CD14-positive monocyte (primary cell): ENCODE measurements around the gene HMBS. TPM values are rescaled to one million over a fixed set of nuclear protein-coding genes. Genes with fewer than 3 reads are reported as not detected.

Source experiments
- DNase-seq, 3 donors: peaks; one replicate each; pipeline ENCODE4 v3.0.0-alpha.2; 2011 to 2022
- H2AFZ ChIP-seq: 2 replicates; pipeline ENCODE4 v1.6.0; 2012; ENCODE audit warnings: mild to moderate bottlenecking, low read depth, low read length, inconsistent platforms; ENCODE audit not compliant: insufficient read depth, poor library complexity, severe bottlenecking
- H3K27ac ChIP-seq, 2 donors: 1 replicate in 1 of 2; 2 replicates in 1 of 2; pipeline ENCODE4 v1.5.1; 2012 to 2013; ENCODE audit warnings: low read length in 2 of 2, control low read depth in 1 of 2, inconsistent platforms in 1 of 2, low read depth in 1 of 2, mild to moderate bottlenecking in 1 of 2
- H3K27me3 ChIP-seq, 2 donors: one replicate each; pipeline versions ENCODE4 v1.6.0 to v1.6.1; 2011 to 2013; ENCODE audit warnings: low read length in 2 of 2; ENCODE audit not compliant: control insufficient read depth in 2 of 2, insufficient read depth in 2 of 2
- H3K36me3 ChIP-seq, 2 donors: replicated peaks in 1 of 2; 1 replicate in 1 of 2; 2 replicates in 1 of 2; pipeline versions ENCODE4 v1.5.1 to v1.6.1; 2012 to 2013; ENCODE audit warnings: low read length in 2 of 2, control low read depth in 1 of 2, inconsistent platforms in 1 of 2, mild to moderate bottlenecking in 1 of 2; ENCODE audit not compliant: insufficient read depth in 2 of 2, control insufficient read depth in 1 of 2
- H3K4me1 ChIP-seq, 2 donors: 1 replicate in 1 of 2; 2 replicates in 1 of 2; pipeline versions ENCODE4 v1.5.1 to v1.6.1; 2012 to 2013; ENCODE audit warnings: low read length in 2 of 2, control low read depth in 1 of 2, inconsistent platforms in 1 of 2, mild to moderate bottlenecking in 1 of 2, moderate library complexity in 1 of 2; ENCODE audit not compliant: insufficient read depth in 2 of 2, control insufficient read depth in 1 of 2
- H3K4me2 ChIP-seq: replicated peaks from 2 replicates; pipeline ENCODE3; 2012; ENCODE audit warnings: low read length, moderate library complexity, mild to moderate bottlenecking; ENCODE audit not compliant: poor library complexity, severe bottlenecking; ENCODE audit errors: extremely low read depth
- H3K4me3 ChIP-seq, 3 experiments: fragments of 200-600 bp in 1 of 3; sonication (generic) in 1 of 3; replicated peaks in 1 of 3; 1 replicate in 2 of 3; 2 replicates in 1 of 3; pipeline ENCODE4 v1.5.1; 2011 to 2013; ENCODE audit warnings: low read length in 3 of 3, mild to moderate bottlenecking in 3 of 3, control low read depth in 2 of 3, low read depth in 2 of 3, inconsistent platforms in 1 of 3, moderate library complexity in 1 of 3
- H3K79me2 ChIP-seq: 2 replicates; pipeline ENCODE4 v1.6.0; 2012; ENCODE audit warnings: mild to moderate bottlenecking, control low read depth, inconsistent platforms, low read length, moderate library complexity; ENCODE audit not compliant: insufficient read depth
- H3K9ac ChIP-seq: 2 replicates; pipeline ENCODE4 v1.6.0; 2017; ENCODE audit warnings: low read length, mild to moderate bottlenecking; ENCODE audit not compliant: insufficient read depth, poor library complexity, severe bottlenecking
- H3K9me3 ChIP-seq, 2 donors: replicated peaks in 1 of 2; 1 replicate in 1 of 2; 2 replicates in 1 of 2; pipeline versions ENCODE4 v1.5.1 to v1.6.1; 2012 to 2013; ENCODE audit warnings: low read length in 2 of 2, control low read depth in 1 of 2; ENCODE audit not compliant: control insufficient read depth in 1 of 2, insufficient read depth in 1 of 2
- H4K20me1 ChIP-seq: 2 replicates; pipeline ENCODE4 v1.6.0; 2012; ENCODE audit warnings: mild to moderate bottlenecking, low read length, control low read depth, moderate library complexity; ENCODE audit not compliant: insufficient read depth
- H3K27ac Mint-ChIP-seq, 7 donors: one replicate each; pipeline ENCODE4 v1.8.0; 2020; ENCODE audit warnings: mild to moderate bottlenecking in 7 of 7, mixed read lengths in 7 of 7, moderate library complexity in 6 of 7, inconsistent platforms in 2 of 7
- H3K27me3 Mint-ChIP-seq, 3 donors: one replicate each; pipeline ENCODE4 v1.8.0; 2021 to 2022; ENCODE audit warnings: low read depth in 3 of 3, mild to moderate bottlenecking in 3 of 3, mixed read lengths in 3 of 3, moderate library complexity in 3 of 3, inconsistent platforms in 1 of 3
- H3K36me3 Mint-ChIP-seq, 2 donors: one replicate each; pipeline ENCODE4 v1.8.0; 2020; ENCODE audit warnings: mixed read lengths in 2 of 2, inconsistent platforms in 1 of 2, mild to moderate bottlenecking in 1 of 2
- H3K4me1 Mint-ChIP-seq: one replicate; pipeline ENCODE4 v1.8.0; 2020; ENCODE audit warnings: mild to moderate bottlenecking, mixed read lengths
- H3K4me3 Mint-ChIP-seq, 2 donors: one replicate each; pipeline ENCODE4 v1.8.0; 2020; ENCODE audit warnings: mild to moderate bottlenecking in 2 of 2, mixed read lengths in 2 of 2, moderate library complexity in 1 of 2
- H3K9me3 Mint-ChIP-seq, 7 donors: one replicate each; pipeline ENCODE4 v1.8.0; 2020 to 2022; ENCODE audit warnings: mixed read lengths in 7 of 7, mild to moderate bottlenecking in 6 of 7, moderate library complexity in 6 of 7, inconsistent platforms in 2 of 7
- WGBS: methylation state at CpG from one replicate; pipeline ENCODE4 v1.1.5; 2013; ENCODE audit warnings: missing lambda C conversion rate; ENCODE audit not compliant: insufficient coverage; 5-methylcytosine and 5-hydroxymethylcytosine counted together
- intact Hi-C, 2 donors: fragments of 100-400 bp; cut with micrococcal nuclease; formaldehyde crosslinking; loops; one replicate each; pipeline versions ENCODE4 v1.15.0 to v1.15.1; 2023
- polyA plus RNA-seq, 3 donors: library from polyadenylated mRNA; depleted of rRNA in 1 of 3; unstranded in 2 of 3; stranded (reverse) in 1 of 3; fragments of 300-500 nt in 2 of 3; fragments of >200 nt in 1 of 3; fragmentation: Illumina TruSeq in 2 of 3; gene quantifications; 1 replicate in 2 of 3; 2 replicates in 1 of 3; pipeline ENCODE4 v1.2.3, GENCODE V29; 2012 to 2021
- TF ChIP-seq, protein P1 (sequence below): fragments of 200-600 bp; IDR thresholded peaks from one replicate; pipeline ENCODE4 v1.8.0; 2022; ENCODE audit warnings: antibody characterized with exemption, mild to moderate bottlenecking

HMBS gene
- polyA plus RNA-seq, 3 donors = 21.1 to 26.4 (median 25.2) TPM

DNA sequence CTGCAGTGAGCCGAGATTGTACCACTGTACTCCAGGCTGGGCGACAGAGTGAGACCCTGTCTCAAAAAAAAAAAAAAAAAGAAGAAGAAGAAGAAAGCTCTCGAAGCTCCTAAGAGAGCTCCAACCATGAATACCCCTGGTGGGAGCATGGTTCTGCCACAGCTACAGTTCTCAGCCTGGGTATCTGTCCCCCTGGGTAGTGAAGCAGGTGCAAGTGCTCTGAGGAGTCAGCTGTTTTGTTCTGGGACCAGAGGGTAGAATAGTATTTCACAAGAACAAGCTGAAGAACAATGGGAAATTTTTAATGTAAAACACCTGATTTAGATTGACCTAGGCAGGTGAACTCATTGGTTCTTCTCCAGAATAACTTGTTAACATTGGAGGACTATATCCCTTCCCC is 23.4 kb upstream of the HMBS start:
- Histone ChIP-seq H3K4me1 (peaks cover 19 to 23% of the 10 kb centered on the region in 2 donors), H3K79me2 (peaks cover 38% of the 10 kb centered on the region), H3K27ac (no peak overlapping the region), H4K20me1 (no peaks in the 10 kb centered on the region), H3K36me3 (peaks cover 0 to 5% of the 10 kb centered on the region in 2 donors), H3K27me3 (no peaks in the 10 kb centered on the region), H3K4me2 (no peak overlapping the region), H3K9me3 (no peaks in the 10 kb centered on the region), H2AFZ (no peak overlapping the region), H3K9ac (no peak overlapping the region), H3K4me3 (no peak overlapping the region)
- H3K27me3 Mint-ChIP-seq = peaks cover 0 to 2% (median 0%) of the 10 kb centered on the region in 3 donors
- H3K4me1 Mint-ChIP-seq = peaks cover 25% of the 10 kb centered on the region
- no peak overlapping the region for H3K27ac Mint-ChIP-seq
- no peak for DNase-seq
- no peaks in the 10 kb centered on the region for H3K9me3 Mint-ChIP-seq
- H3K4me3 Mint-ChIP-seq = no peak overlapping the region
- H3K36me3 Mint-ChIP-seq = peaks cover 12 to 23% of the 10 kb centered on the region in 2 donors
- 100% methylated on average over 1 of the region's 3 CpGs for WGBS
- TF ChIP-seq, protein P1, sequence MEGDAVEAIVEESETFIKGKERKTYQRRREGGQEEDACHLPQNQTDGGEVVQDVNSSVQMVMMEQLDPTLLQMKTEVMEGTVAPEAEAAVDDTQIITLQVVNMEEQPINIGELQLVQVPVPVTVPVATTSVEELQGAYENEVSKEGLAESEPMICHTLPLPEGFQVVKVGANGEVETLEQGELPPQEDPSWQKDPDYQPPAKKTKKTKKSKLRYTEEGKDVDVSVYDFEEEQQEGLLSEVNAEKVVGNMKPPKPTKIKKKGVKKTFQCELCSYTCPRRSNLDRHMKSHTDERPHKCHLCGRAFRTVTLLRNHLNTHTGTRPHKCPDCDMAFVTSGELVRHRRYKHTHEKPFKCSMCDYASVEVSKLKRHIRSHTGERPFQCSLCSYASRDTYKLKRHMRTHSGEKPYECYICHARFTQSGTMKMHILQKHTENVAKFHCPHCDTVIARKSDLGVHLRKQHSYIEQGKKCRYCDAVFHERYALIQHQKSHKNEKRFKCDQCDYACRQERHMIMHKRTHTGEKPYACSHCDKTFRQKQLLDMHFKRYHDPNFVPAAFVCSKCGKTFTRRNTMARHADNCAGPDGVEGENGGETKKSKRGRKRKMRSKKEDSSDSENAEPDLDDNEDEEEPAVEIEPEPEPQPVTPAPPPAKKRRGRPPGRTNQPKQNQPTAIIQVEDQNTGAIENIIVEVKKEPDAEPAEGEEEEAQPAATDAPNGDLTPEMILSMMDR = no peak
- intact Hi-C loops = no loop called here

DNA sequence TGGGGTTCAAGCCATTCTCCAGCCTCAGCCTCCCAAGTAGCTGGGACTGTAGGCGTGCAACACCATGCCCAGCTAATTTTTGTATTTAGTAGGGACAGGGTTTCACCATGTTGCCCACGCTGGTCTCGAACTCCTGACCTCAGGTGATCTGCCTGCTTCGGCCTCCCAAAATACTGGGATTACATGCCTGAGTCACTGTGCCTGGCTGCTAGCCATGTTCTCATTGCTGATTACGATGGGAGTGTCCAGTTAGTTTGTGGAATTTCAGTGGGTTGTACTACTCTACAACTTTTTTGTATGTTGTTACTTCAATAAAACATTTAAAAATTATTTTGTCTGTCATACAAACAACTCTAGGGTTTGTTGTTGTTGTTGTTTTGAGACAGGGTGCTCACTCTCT is 21.9 kb upstream of the HMBS start:
- Histone ChIP-seq H2AFZ (no peak overlapping the region), H4K20me1 (no peaks in the 10 kb centered on the region), H3K9ac (no peak overlapping the region), H3K9me3 (no peaks in the 10 kb centered on the region), H3K36me3 (peaks cover 0 to 5% of the 10 kb centered on the region in 2 donors), H3K27me3 (no peaks in the 10 kb centered on the region), H3K4me3 (no peak overlapping the region), H3K4me1 (peaks cover 23 to 28% of the 10 kb centered on the region in 2 donors), H3K4me2 (no peak overlapping the region), H3K27ac (no peak overlapping the region), H3K79me2 (peaks cover 43% of the 10 kb centered on the region)
- peaks cover 32% of the 10 kb centered on the region for H3K4me1 Mint-ChIP-seq
- TF ChIP-seq, protein P1 = no peak
- WGBS = 94% methylated on average over 3 of the region's 5 CpGs
- peaks cover 0 to 2% (median 0%) of the 10 kb centered on the region in 3 donors for H3K27me3 Mint-ChIP-seq
- no peak overlapping the region for H3K4me3 Mint-ChIP-seq
- peaks cover 0 to 3% (median 0%) of the 10 kb centered on the region in 7 donors for H3K9me3 Mint-ChIP-seq
- peaks cover 12 to 23% of the 10 kb centered on the region in 2 donors for H3K36me3 Mint-ChIP-seq
- no peak for DNase-seq
- intact Hi-C loops = no loop called here
- no peak overlapping the region for H3K27ac Mint-ChIP-seq
